GM18507 (cell line): ENCODE results near the gene NRROS.

Experiments used
- DNase-seq: peaks from one replicate; pipeline ENCODE4 v3.0.0; 2011; ENCODE audit warnings: low read depth; ENCODE audit not compliant: insufficient read length; ENCODE audit errors: extremely low spot score
- FAIRE-seq: peaks from 2 replicates; lab custom pipeline; 2011; peaks lifted over from hg19 to GRCh38; lab: Jason Lieb, UNC

NRROS gene

DNA sequence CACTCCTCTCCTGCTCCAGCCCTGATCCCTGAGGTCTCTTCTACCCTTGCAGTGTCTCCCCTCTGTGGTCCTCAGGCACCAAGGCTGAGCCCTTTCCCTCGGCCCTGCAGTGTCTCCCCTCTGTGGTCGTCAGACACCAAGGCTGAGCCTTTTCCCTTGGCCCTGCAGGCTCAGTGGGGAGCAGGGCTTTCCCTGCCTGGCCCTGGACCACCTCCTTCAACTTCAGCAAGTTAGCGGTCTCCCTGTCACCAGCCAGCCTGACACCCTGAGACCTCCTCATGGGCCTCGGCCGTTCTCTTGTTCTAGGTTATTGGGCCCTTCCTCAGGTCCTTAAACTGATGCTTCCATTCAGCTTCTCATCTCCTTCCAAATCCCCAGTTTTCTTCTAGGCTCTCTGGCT, 4.3 kb downstream of the NRROS start:
- FAIRE-seq, result no peak
- DNase-seq, result no peak

DNA sequence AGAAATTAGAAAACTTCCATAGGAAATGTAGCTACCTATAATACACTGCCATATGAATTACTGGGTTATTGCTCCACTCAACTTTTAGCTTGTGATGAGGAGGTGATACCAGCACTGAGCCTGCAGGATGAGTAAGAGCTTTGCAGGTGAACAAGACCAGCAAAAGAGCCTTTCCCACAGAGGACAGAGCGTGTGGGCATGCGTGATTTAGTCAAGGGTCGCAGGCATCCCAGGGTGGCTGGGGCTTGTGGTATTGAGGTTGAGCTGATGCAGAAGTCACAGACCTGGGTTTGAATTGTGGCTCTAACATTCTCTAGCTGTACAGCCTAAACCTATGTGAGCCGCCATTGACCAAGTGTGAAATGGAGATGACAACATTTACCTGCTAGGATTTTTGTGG, 5.6 kb downstream of the NRROS start:
- FAIRE-seq, result no peak
- no peak for DNase-seq

DNA sequence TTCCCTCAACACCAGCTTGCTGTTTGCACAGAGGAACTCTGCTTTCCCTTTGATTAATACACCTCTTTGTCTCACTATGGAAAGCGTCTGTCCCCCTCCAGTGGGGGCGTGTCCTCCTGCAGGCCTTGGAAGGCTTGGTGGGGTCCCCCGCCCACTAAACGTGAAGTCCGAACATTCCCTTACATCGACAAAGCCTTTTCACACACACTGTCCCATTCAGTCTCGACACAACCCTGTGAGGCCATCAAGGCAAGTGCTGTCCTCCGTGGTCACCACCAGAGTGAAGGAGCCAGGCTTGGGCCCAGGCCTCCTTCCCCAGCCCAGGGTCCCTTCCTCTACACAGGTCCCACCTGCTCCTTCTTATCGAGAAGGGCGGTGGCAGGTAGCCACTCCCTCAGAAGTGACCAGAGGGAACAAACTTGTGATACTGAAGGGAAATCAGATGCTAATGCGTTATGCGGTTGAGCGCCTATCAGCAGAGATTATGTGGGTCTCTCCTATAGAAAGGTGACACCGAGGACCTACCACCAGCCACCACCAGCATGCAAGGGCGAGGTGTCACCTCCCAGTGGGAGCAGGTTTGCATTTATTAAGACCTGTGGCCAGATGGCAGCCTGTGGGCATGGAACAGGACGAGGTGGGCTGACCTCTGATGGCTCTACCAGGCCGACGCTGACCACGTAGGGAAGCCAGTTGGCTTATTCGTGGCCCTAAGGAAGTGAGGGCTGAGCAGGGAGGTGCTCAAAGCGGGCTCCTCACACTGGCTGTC, 6.6 kb downstream of the NRROS start:
- FAIRE-seq (no peak), DNase-seq (no peak)

DNA sequence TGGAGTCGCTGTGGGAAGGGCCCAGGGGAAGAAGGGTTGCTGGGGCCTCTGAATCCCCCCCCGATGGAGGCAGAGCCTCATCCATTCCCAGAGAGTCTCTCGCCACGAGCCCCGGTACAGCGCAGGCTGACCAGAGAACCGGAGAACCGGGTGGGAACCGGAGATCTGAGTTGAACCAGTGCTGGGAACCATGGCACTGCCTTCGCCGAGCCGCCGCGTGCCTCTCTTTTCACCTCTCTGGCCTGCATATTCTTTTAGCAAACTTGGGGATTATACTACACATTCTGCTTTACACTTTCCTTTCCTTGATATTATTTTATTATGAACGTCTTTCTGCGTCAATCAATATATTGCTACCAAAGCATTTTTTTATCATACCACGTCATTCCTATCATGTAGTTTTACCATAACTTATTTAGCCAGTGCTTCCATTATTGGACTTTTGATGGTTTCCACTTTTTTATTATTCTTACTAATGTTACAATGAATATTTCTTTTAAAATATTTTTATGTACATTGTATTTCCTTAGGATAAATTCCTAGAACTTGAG, 7.2 kb downstream of the NRROS start:
- FAIRE-seq, result no peak

DNA sequence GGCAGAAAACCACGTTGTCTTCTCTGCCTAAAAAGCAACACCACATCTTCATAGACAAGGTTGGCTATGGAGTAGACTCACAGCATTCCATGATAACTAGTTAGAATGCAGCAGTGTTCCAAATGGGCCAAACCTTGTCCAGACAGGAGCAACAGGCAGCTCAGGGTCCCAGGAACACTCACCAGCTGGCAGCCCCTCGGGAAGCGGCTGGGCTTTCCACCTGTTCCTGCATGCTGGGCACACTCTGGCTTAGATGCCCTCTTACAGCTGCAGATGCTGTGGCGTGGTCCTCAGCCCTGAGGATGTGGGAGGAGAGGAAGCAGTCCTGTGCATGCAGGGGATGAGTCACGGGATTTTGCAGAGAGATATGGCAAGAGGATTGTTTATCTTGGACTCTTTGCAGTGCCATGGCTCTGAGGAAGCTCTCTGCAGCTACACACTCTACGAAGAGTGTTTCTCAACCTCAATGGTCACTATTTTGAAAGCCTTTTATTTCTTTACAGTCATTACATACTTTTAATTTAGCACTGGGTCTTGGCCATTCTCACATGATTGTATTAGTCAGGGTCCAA, 11.3 kb downstream of the NRROS start:
- FAIRE-seq (no peak), DNase-seq (no peak)

More for the DNA sequence above, 7.2 kb downstream of the NRROS start:
- no peak for DNase-seq

DNA sequence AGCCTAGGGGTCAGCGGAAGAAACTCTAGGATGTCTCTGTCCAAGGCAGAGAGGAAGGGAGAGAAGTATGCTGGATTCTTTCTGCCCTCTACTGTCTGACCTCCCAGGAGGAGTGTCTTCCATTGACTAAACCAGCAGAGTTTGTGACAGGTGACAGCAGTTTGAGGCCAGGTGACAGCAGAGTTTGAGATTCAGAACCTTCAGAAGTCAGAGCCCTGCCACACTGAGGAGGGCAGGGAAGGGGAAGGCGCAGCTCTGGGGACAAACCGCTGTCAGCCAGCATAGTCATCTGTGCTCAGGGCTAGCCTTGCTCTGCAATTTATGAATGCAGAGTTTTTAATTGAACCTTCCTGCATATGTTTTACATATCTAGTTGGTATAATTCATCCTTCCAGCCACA, 12.3 kb downstream of the NRROS start:
- DNase-seq (no peak), FAIRE-seq (no peak)

DNA sequence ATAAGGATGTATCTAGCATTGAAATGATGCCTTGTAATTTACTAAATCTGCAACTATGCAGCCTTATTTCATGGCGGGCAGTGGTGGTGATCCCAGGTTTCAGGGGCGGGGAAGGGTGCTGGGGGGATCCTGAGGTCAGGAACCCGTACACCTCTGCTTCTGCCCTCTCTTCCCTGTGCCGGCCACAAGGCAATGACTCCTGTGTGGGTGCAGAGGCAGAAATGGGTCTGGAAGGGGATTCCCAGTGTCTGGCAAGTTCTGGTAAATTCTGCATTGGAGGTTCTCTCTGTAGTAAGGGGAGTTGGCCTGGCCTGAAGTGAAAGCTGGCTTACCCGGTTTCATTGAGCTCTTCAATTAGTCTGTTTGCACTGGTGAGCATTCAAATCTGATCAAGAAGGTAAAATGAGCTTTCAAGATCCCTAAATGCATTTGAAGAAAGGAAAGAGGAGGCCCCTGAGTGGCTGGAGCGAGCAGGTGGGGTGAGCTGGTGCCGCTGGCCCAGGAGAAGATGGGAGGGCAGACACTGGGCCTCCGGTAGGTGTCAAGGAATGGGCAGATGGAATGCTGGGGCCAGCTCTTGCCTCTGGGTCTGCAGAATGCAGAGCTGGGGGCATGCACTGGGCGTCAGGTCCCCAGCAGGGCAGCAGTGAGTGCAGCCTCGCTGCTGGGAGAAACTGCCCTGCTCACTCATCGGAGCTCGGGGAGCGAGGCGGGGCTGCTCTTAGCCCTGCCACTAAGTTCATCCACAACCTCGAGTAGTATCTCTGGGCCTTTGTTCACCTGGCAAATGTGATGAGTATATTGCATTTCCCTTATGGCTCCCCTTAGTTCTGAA, 13.7 kb downstream of the NRROS start:
- no peak for DNase-seq
- FAIRE-seq, result no peak

DNA sequence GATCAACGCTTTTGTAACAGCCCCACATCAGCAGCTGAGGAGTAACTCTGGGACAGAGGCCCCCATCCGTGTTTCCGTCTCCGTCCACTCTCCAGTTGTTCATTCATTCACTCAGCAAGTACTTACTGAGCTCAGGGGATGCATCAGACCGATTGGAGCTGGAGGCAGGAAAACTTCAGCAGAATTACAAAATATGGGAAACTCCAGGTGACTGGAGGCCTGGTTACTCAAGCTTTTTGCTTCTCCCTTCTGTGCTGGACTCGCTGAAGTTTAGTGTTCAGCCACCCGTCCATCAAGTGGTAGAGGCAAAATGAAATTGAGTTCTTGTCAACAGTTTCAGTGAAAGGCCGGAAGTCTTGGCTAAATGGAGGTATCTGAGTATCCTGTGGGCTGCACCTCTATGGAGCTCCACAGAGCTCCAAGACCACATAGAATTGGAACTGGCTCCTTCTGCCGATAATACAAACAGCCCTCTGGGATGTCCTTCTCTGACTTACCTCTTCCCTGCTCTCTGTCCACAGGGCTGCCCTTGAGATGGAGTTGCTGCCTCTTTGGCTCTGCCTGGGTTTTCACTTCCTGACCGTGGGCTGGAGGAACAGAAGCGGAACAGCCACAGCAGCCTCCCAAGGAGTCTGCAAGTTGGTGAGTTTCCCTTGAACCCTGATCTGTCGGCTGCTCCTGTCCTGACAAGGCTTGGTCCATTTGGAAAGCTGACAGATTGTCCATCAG, 14.7 kb downstream of the NRROS start:
- DNase-seq (no peak), FAIRE-seq (no peak)

DNA sequence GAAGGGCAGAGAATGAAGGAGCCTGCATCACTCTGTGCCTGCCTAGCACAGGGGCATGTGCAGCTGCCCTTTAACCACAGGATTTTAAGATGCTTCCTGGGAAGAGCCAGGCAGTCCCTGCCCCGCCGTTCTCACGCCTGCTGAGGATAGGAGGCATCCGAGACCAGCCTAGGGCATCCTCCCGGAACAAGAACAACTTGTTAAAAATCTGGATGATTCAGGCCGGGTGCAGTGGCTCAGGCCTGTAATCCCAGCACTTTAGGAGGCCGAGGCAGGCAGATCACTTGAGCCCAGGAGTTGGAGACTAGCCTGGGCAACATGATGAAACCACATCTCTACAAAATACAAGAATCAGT, 15.2 kb downstream of the NRROS start:
- DNase-seq, result no peak
- FAIRE-seq, result no peak

DNA sequence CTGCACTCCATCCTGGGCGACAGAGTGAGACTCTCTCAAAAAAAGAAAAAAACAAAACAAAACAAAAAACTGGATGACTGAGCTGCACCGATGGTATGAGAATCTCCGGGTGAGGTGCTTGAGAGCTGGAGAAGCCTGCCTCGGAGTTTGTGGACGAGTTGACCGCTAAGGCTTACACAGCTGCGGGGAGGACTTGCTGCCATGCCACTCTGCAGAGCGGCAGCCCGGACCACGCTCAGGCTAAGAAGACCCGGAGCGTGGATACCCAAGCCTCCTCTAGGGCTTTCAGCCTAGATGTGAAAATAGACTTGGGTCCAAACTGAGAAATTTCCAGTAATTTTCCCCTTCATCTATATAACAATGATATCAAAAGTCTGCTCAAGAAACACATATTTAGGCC, 16.0 kb downstream of the NRROS start:
- DNase-seq (no peak), FAIRE-seq (no peak)

DNA sequence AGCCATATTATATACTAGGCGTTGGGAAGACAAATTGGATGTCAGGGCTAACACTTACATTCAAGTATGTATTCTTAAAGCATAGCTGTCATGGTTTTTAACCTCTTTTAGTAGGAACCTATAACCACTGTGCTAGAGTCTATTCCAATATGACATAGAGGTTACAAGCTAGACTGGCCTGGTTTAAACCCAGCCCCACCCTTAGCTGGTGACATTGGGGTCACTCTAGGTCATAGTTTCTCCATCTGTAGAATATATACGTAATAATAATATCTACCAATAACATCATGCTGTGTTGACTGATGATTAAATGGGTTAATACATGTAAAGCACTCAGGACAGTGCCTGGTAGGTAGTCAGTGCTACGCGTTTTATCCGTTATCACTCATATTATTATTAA, 16.7 kb downstream of the NRROS start:
- FAIRE-seq (no peak), DNase-seq (no peak)

DNA sequence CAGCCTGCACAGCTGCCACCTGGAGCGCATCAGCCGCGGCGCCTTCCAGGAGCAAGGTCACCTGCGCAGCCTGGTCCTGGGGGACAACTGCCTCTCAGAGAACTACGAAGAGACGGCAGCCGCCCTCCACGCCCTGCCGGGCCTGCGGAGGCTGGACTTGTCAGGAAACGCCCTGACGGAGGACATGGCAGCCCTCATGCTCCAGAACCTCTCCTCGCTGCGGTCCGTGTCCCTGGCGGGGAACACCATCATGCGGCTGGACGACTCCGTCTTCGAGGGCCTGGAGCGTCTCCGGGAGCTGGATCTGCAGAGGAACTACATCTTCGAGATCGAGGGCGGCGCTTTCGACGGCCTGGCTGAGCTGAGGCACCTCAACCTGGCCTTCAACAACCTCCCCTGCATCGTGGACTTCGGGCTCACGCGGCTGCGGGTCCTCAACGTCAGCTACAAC, 20.4 kb downstream of the NRROS start:
- FAIRE-seq, result no peak
- DNase-seq, result no peak

DNA sequence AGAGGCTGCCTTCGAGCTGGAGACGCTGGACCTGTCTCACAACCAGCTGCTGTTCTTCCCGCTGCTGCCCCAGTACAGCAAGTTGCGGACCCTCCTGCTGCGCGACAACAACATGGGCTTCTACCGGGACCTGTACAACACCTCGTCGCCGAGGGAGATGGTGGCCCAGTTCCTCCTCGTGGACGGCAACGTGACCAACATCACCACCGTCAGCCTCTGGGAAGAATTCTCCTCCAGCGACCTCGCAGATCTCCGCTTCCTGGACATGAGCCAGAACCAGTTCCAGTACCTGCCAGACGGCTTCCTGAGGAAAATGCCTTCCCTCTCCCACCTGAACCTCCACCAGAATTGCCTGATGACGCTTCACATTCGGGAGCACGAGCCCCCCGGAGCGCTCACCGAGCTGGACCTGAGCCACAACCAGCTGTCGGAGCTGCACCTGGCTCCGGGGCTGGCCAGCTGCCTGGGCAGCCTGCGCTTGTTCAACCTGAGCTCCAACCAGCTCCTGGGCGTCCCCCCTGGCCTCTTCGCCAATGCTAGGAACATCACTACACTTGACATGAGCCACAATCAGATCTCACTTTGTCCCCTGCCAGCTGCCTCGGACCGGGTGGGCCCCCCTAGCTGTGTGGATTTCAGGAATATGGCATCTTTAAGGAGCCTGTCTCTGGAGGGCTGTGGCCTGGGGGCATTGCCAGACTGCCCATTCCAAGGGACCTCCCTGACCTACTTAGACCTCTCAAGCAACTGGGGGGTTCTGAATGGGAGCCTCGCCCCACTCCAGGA, 21.1 kb downstream of the NRROS start:
- DNase-seq, result no peak
- no peak for FAIRE-seq

DNA sequence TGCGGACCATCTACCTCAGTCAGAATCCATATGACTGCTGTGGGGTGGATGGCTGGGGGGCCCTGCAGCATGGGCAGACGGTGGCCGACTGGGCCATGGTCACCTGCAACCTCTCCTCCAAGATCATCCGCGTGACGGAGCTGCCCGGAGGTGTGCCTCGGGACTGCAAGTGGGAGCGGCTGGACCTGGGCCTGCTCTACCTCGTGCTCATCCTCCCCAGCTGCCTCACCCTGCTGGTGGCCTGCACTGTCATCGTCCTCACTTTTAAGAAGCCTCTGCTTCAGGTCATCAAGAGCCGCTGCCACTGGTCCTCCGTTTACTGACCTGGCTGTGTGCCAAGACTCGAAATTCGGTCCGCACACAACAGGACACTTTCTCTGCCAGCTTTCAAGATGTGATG, 21.9 kb downstream of the NRROS start:
- FAIRE-seq, result no peak
- no peak for DNase-seq

DNA sequence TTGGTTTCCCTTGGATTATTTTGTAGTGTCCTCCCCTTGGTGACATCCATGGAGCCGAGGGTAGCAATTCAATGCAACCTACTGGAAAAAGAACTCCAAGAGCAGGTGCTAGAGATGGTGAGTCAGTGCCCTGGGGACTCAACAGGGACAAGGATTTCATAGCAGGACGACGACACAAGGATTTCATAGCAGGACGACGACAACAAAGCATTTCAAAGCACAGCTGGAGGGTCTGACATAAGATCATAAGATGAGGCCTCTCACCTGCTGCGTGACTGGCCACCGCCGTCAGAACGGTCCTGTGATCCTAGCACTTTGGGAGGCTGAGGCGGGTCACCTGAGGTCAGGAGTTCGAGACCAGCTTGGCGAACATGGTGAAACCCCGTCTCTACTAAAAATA, 22.5 kb downstream of the NRROS start:
- DNase-seq, result no peak
- FAIRE-seq, result no peak

DNA sequence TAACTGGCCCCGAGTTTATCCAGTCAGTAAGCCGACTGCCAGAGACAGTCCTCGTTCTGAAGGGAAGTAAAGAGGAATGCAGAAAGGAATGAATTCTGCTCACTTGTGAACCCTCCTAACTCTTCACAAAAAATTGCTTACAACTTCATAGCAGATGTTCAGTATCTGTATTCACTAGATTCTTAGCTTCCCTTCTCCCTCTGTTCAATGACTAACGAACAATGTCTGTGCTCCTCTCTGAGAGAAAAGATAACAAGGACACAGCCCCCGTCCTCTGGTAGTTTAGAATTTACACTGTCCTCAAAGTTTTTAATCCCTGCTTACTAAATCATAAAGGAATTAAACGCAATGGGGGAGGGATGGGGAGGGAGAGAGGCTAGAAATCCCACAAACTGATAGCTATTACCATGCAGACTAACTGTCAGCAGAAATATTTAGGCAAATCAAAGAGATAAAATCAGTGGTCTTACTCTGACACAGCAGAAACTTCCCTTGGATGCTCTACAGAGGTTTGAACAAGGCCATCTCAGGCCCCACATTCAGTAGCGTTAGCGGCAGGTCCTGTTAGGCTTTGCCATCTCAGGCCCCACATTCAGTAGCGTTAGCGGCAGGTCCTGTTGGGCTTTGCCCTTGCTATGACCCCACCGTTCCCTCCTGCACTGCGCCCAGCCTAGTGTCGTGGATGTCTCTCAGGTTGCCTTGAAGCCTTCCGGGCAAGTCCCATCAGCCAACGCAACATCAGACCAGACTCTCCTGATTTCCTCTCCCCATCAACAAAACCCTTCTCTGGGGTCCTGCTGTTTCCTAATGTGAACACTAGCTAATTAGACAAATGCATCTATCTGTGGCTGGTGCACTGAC, 23.4 kb downstream of the NRROS start:
- no peak for DNase-seq
- FAIRE-seq, result no peak

DNA sequence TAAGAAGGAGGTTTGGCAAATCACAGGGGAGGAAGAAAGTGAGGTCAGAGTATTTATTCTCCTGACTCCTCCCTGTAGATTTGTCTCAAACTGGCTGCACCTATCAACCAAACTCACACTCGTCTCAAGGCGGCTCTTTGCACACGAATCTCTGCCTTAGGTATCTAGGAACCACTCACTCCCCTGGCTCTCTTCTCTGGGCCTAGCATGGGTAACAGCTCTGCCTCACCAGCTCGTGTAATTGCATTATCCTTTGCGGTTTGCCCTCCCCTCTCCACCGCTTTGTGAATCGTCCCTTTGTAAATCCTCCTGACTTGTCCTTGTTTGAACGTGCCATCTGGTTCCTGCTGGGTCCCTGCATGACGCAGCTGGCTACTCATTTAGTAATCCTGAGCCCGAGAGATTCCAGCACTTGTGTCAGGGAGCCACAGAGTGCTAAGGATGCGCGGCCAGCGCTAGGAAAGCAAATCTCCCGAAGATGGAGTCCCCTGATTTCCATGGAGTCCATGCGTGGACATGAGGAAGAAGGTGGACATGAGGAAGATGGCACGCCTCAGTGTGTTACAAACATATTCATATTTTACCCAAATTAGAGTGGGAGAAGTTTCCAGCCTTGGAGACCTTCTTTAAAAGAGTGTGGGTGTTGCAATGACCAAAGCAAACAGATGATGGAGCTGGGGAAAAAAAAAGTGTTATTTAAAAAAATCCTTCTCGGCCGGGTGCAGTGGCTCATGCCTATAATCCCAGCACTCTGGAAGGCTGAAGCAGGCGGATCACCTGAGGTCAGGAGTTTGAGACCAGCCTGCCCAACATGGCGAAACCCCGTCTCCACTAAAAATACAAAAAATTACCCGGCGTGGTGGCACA, 26.7 kb downstream of the NRROS start:
- DNase-seq (no peak), FAIRE-seq (no peak)
